ENCODE results near the gene USP2. TPM values are rescaled to one million over a fixed set of nuclear protein-coding genes. Genes with fewer than 3 reads are reported as not detected.

Gene USP2
- total RNA-seq, 2 experiments from 2014 or later = 10.6 to 24.5 TPM

- POLR2A ChIA-PET = interaction anchor here (0.6 kb wide), 1 partner anchor 13 kb away, joined by 3 read pairs; no protein-coding TSS in a partner anchor
- no TSS peak for BruUV-seq (replicated peaks)
- no peak overlapping the region for H3K4me3 ChIP-seq (ENCODE audit: low read depth, low read length, poor library complexity, severe bottlenecking)
Observed at GRCh38 chr11:119400860-119401259, 19.4 kb upstream of the USP2 start.

GRCh38 chr11:119397740-119398139 lies 16.2 kb upstream of the USP2 start:
- POLR2A ChIA-PET = interaction anchor here (0.7 kb wide), 1 partner anchor 104 kb away, joined by 6 read pairs; no protein-coding TSS in a partner anchor
- Histone ChIP-seq H3K79me2 (ENCODE audit: insufficient read depth, low read depth, low read length) (no peaks in the 10 kb centered on the region), H4K20me1 (ENCODE audit: insufficient read depth, low read length) (no peaks in the 10 kb centered on the region), H3K4me1 (ENCODE audit: insufficient read depth, low read length, poor library complexity, severe bottlenecking) (no peaks in the 10 kb centered on the region), H3K4me3 (ENCODE audit: low read depth, low read length, poor library complexity, severe bottlenecking) (no peak overlapping the region), H3K27ac (ENCODE audit: low read depth, low read length, poor library complexity, severe bottlenecking) (no peak overlapping the region), H3K9me2 (ENCODE audit: insufficient read depth, low read length) (no peaks in the 10 kb centered on the region), H2AFZ (ENCODE audit: low read length) (no peak overlapping the region), H3K9me3 (ENCODE audit: low read length) (peaks cover 17% of the 10 kb centered on the region), H3K4me2 (ENCODE audit: low read length) (no peak overlapping the region), H3K36me3 (ENCODE audit: insufficient read depth, low read length) (peaks cover 3% of the 10 kb centered on the region; the same call in 1 of the 2 replicates)
- TF ChIP-seq EZH2phosphoT487 (IDR thresholded peaks at IDR 0.05; ENCODE audit: borderline replicate concordance, low read depth, low read length) (no peak), CTCF (conservative IDR thresholded peaks at IDR 0.05; ENCODE audit: low read length) (no peak)
- no peak for DNase-seq (ENCODE audit: low spot score)
- CTCF ChIA-PET (ENCODE audit: unreplicated experiment) = no interaction called here
- intact Hi-C loops (cut with micrococcal nuclease; ENCODE audit: unreplicated experiment) = no loop called here
- no TSS peak for BruUV-seq (replicated peaks)

More at GRCh38 chr11:119400860-119401259, 19.4 kb upstream of the USP2 start:
- intact Hi-C loops (cut with micrococcal nuclease; ENCODE audit: unreplicated experiment) = no loop called here
- Histone ChIP-seq H3K4me2 (ENCODE audit: low read length) (no peak overlapping the region), H3K27ac (ENCODE audit: low read depth, low read length, poor library complexity, severe bottlenecking) (no peak overlapping the region), H4K20me1 (ENCODE audit: insufficient read depth, low read length) (no peaks in the 10 kb centered on the region), H3K9me2 (ENCODE audit: insufficient read depth, low read length) (no peaks in the 10 kb centered on the region), H3K36me3 (ENCODE audit: insufficient read depth, low read length) (peaks cover 3% of the 10 kb centered on the region; the same call in 1 of the 2 replicates), H2AFZ (ENCODE audit: low read length) (no peak overlapping the region), H3K4me1 (ENCODE audit: insufficient read depth, low read length, poor library complexity, severe bottlenecking) (peaks cover 1% of the 10 kb centered on the region), H3K9me3 (ENCODE audit: low read length) (peaks cover 17% of the 10 kb centered on the region), H3K79me2 (ENCODE audit: insufficient read depth, low read depth, low read length) (no peaks in the 10 kb centered on the region)
- TF ChIP-seq EZH2phosphoT487 (IDR thresholded peaks at IDR 0.05; ENCODE audit: borderline replicate concordance, low read depth, low read length) (no peak), CTCF (conservative IDR thresholded peaks at IDR 0.05; ENCODE audit: low read length) (no peak)
- CTCF ChIA-PET (ENCODE audit: unreplicated experiment) = no interaction called here
- no peak for DNase-seq (ENCODE audit: low spot score)

- Histone ChIP-seq H3K36me3 (ENCODE audit: insufficient read depth, low read length) (peaks cover 3% of the 10 kb centered on the region; the same call in 1 of the 2 replicates), H3K9me3 (ENCODE audit: low read length) (peaks cover 17% of the 10 kb centered on the region), H3K4me2 (ENCODE audit: low read length) (no peak overlapping the region), H3K9me2 (ENCODE audit: insufficient read depth, low read length) (no peaks in the 10 kb centered on the region), H3K27ac (ENCODE audit: low read depth, low read length, poor library complexity, severe bottlenecking) (no peak overlapping the region), H2AFZ (ENCODE audit: low read length) (no peak overlapping the region), H3K79me2 (ENCODE audit: insufficient read depth, low read depth, low read length) (no peaks in the 10 kb centered on the region), H3K4me3 (ENCODE audit: low read depth, low read length, poor library complexity, severe bottlenecking) (no peak overlapping the region), H3K4me1 (ENCODE audit: insufficient read depth, low read length, poor library complexity, severe bottlenecking) (no peaks in the 10 kb centered on the region), H4K20me1 (ENCODE audit: insufficient read depth, low read length) (no peaks in the 10 kb centered on the region)
- no TSS peak for BruUV-seq (replicated peaks)
- DNase-seq (ENCODE audit: low spot score) = no peak
- intact Hi-C loops (cut with micrococcal nuclease; ENCODE audit: unreplicated experiment) = no loop called here
- CTCF ChIA-PET (ENCODE audit: unreplicated experiment) = no interaction called here
- TF ChIP-seq EZH2phosphoT487 (IDR thresholded peaks at IDR 0.05; ENCODE audit: borderline replicate concordance, low read depth, low read length) (no peak), CTCF (conservative IDR thresholded peaks at IDR 0.05; ENCODE audit: low read length) (no peak)
- POLR2A ChIA-PET = interaction anchor here (0.7 kb wide), 1 partner anchor 1496 kb away, joined by 5 read pairs; no protein-coding TSS in a partner anchor
Observed at GRCh38 chr11:119396835-119397234, 15.3 kb upstream of the USP2 start.

Measured in OCI-LY7 (cell line).